H9 (cell line): ENCODE data around the gene SMPX. TPM values are rescaled to one million over a fixed set of nuclear protein-coding genes. Genes with fewer than 3 reads are reported as not detected.

Source experiments
- DNase-seq: peaks from one replicate; pipeline ENCODE4 v3.0.0-alpha.2; 2017
- H2AFZ ChIP-seq: one replicate; pipeline ENCODE4 v1.6.1; 2013; ENCODE audit warnings: mild to moderate bottlenecking, low read length, control low read depth, moderate library complexity
- H2AK5ac ChIP-seq: 2 replicates; pipeline ENCODE4 v1.6.1; 2013; ENCODE audit warnings: low read length, control low read depth, mixed read lengths; ENCODE audit not compliant: insufficient read length
- H2BK120ac ChIP-seq: one replicate; pipeline ENCODE4 v1.6.1; 2013; ENCODE audit warnings: low read depth, mild to moderate bottlenecking, low read length, control low read depth, inconsistent platforms; ENCODE audit not compliant: poor library complexity, severe bottlenecking
- H2BK12ac ChIP-seq: 2 replicates; pipeline ENCODE4 v1.6.1; 2013; ENCODE audit warnings: low read length, control low read depth, mixed read lengths, low read depth; ENCODE audit not compliant: insufficient read length
- H2BK15ac ChIP-seq: 2 replicates; pipeline ENCODE4 v1.6.1; 2013; ENCODE audit warnings: low read depth, low read length, control low read depth
- H2BK20ac ChIP-seq: one replicate; pipeline ENCODE4 v1.6.1; 2013; ENCODE audit warnings: low read depth, mild to moderate bottlenecking, low read length, control low read depth, inconsistent platforms; ENCODE audit not compliant: poor library complexity, severe bottlenecking
- H2BK5ac ChIP-seq: 2 replicates; pipeline ENCODE4 v1.6.1; 2013; ENCODE audit warnings: low read length, control low read depth, mixed read lengths; ENCODE audit not compliant: insufficient read length
- H3K14ac ChIP-seq: 2 replicates; pipeline ENCODE4 v1.6.1; 2013; ENCODE audit warnings: low read length, control low read depth; ENCODE audit not compliant: insufficient read depth
- H3K18ac ChIP-seq: 2 replicates; pipeline ENCODE4 v1.6.1; 2013; ENCODE audit warnings: low read depth, mild to moderate bottlenecking, mixed read lengths, low read length, control low read depth; ENCODE audit not compliant: insufficient read length
- H3K23ac ChIP-seq: 2 replicates; pipeline ENCODE4 v1.6.1; 2013; ENCODE audit warnings: low read length, control low read depth, mixed read lengths, low read depth; ENCODE audit not compliant: insufficient read length
- H3K23me2 ChIP-seq: 2 replicates; pipeline ENCODE4 v1.6.1; 2013; ENCODE audit warnings: low read depth, mild to moderate bottlenecking, mixed read lengths, low read length, control low read depth; ENCODE audit not compliant: insufficient read length, poor library complexity, severe bottlenecking
- H3K27ac ChIP-seq: 2 replicates; pipeline ENCODE4 v1.5.1; 2013; ENCODE audit warnings: low read length, control low read depth, mixed read lengths, low read depth; ENCODE audit not compliant: insufficient read length
- H3K27me3 ChIP-seq: 2 replicates; pipeline ENCODE4 v1.6.1; 2013; ENCODE audit warnings: low read length, control low read depth, inconsistent platforms; ENCODE audit not compliant: insufficient read depth
- H3K4ac ChIP-seq: 2 replicates; pipeline ENCODE4 v1.6.1; 2013; ENCODE audit warnings: low read depth, mild to moderate bottlenecking, control low read depth, inconsistent platforms, low read length, moderate library complexity
- H3K4me1 ChIP-seq: 2 replicates; pipeline ENCODE4 v1.6.1; 2013; ENCODE audit warnings: low read length, control low read depth, inconsistent platforms; ENCODE audit not compliant: insufficient read depth
- H3K4me2 ChIP-seq: 2 replicates; pipeline ENCODE4 v1.6.1; 2013; ENCODE audit warnings: low read length, control low read depth, mixed read lengths; ENCODE audit not compliant: insufficient read length, insufficient read depth
- H3K56ac ChIP-seq: 2 replicates; pipeline ENCODE4 v1.6.1; 2013; ENCODE audit warnings: low read depth, mild to moderate bottlenecking, mixed read lengths, low read length, control low read depth; ENCODE audit not compliant: insufficient read length
- H3K79me1 ChIP-seq: 2 replicates; pipeline ENCODE4 v1.6.1; 2013; ENCODE audit warnings: low read depth, mild to moderate bottlenecking, moderate library complexity, low read length, control low read depth, inconsistent platforms; ENCODE audit not compliant: insufficient read depth, poor library complexity, severe bottlenecking
- H3K79me2 ChIP-seq: 2 replicates; pipeline ENCODE4 v1.6.1; 2013; ENCODE audit warnings: low read length, control low read depth, inconsistent platforms; ENCODE audit not compliant: insufficient read depth
- H3K9ac ChIP-seq: 2 replicates; pipeline ENCODE4 v1.6.1; 2013; ENCODE audit warnings: low read length, control low read depth, mixed read lengths; ENCODE audit not compliant: insufficient read length; ENCODE audit errors: extremely low read depth
- H3K9me3 ChIP-seq: one replicate; pipeline ENCODE4 v1.6.1; 2013; ENCODE audit warnings: low read depth, low read length, inconsistent platforms; ENCODE audit not compliant: control insufficient read depth
- H3T11ph ChIP-seq: one replicate; pipeline ENCODE4 v1.6.1; 2013; ENCODE audit warnings: mild to moderate bottlenecking, low read length, control low read depth, inconsistent platforms
- H4K20me1 ChIP-seq: one replicate; pipeline ENCODE4 v1.6.1; 2013; ENCODE audit not compliant: control insufficient read depth, insufficient read length, insufficient read depth
- H4K5ac ChIP-seq: 2 replicates; pipeline ENCODE4 v1.6.1; 2013; ENCODE audit warnings: low read depth, mild to moderate bottlenecking, mixed read lengths, low read length, control low read depth; ENCODE audit not compliant: insufficient read length
- H4K8ac ChIP-seq: replicated peaks from 2 replicates; pipeline ENCODE4 v1.6.1; 2013; ENCODE audit warnings: low read length, control low read depth, mixed read lengths, low read depth; ENCODE audit not compliant: insufficient read length
- H4K91ac ChIP-seq: 2 replicates; pipeline ENCODE4 v1.6.1; 2013; ENCODE audit warnings: low read depth, mild to moderate bottlenecking, moderate library complexity, mixed read lengths, low read length, control low read depth; ENCODE audit not compliant: insufficient read length
- H3K27ac Mint-ChIP-seq, 3 experiments: 2 replicates in 2 of 3; 3 replicates in 1 of 3; pipeline ENCODE4 v1.8.0; 2020 to 2021; ENCODE audit warnings: mixed read lengths in 3 of 3, mild to moderate bottlenecking in 1 of 3, moderate library complexity in 1 of 3
- H3K27me3 Mint-ChIP-seq: 2 replicates; pipeline ENCODE4 v1.8.0; 2021; ENCODE audit warnings: low read depth, mild to moderate bottlenecking, moderate library complexity, mixed read lengths
- H3K36me3 Mint-ChIP-seq, 3 experiments: 2 replicates in 2 of 3; 3 replicates in 1 of 3; pipeline ENCODE4 v1.8.0; 2020 to 2021; ENCODE audit warnings: low read depth in 3 of 3, mixed read lengths in 3 of 3; ENCODE audit not compliant: insufficient read depth in 1 of 3
- H3K4me1 Mint-ChIP-seq, 2 experiments: 2 replicates each; pipeline ENCODE4 v1.8.0; 2020; ENCODE audit warnings: mixed read lengths in 2 of 2
- H3K4me3 Mint-ChIP-seq, 2 experiments: 2 replicates in 1 of 2; 3 replicates in 1 of 2; pipeline ENCODE4 v1.8.0; 2020 to 2021; ENCODE audit warnings: mild to moderate bottlenecking in 2 of 2, mixed read lengths in 2 of 2, moderate library complexity in 1 of 2
- H3K9me3 Mint-ChIP-seq, 2 experiments: 2 replicates in 1 of 2; 3 replicates in 1 of 2; pipeline ENCODE4 v1.8.0; 2020; ENCODE audit warnings: mild to moderate bottlenecking in 2 of 2, mixed read lengths in 2 of 2, moderate library complexity in 1 of 2
- WGBS: extraction: QIAGEN DNeasy Blood & Tissue Kit; methylation state at CpG from one replicate; pipeline ENCODE4 v1.1.7; 2013; ENCODE audit warnings: missing lambda C conversion rate, low lambda C conversion rate, mixed read lengths; ENCODE audit not compliant: insufficient read length; ENCODE audit errors: extremely low coverage; 5-methylcytosine and 5-hydroxymethylcytosine counted together
- total RNA-seq: library from RNA; stranded (reverse); gene quantifications from 2 replicates; pipeline ENCODE4 v1.2.1, GENCODE V29; 2021
- TF ChIP-seq, protein P1 (sequence below): fragments of 200-600 bp; sonication (generic); conservative IDR thresholded peaks from 3 replicates; pipeline ENCODE4 v1.8.0; 2021; ENCODE audit warnings: antibody characterized with exemption, mild to moderate bottlenecking

The SMPX gene
- total RNA-seq, 1 experiment from 2014 or later, result not detected

- Histone ChIP-seq H3K79me1 (no peaks in the 10 kb centered on the region), H3K14ac (no peak overlapping the region), H2BK15ac (no peak overlapping the region), H3K4me1 (no peaks in the 10 kb centered on the region), H3K9me3 (peaks cover 7% of the 10 kb centered on the region), H2BK20ac (no peak overlapping the region), H4K8ac (no peak overlapping the region), H4K20me1 (no peaks in the 10 kb centered on the region), H3K4me2 (no peak overlapping the region), H3T11ph (no peak overlapping the region), H3K18ac (no peak overlapping the region), H3K23me2 (no peaks in the 10 kb centered on the region), H3K79me2 (no peaks in the 10 kb centered on the region), H3K27ac (no peak overlapping the region), H4K5ac (no peak overlapping the region), H3K27me3 (no peaks in the 10 kb centered on the region), H3K4ac (no peak overlapping the region), H4K91ac (no peak overlapping the region), H2BK12ac (no peak overlapping the region), H3K9ac (no peak overlapping the region), H2BK5ac (no peak overlapping the region), H2AK5ac (no peak overlapping the region), H2AFZ (no peak overlapping the region), H3K23ac (no peak overlapping the region), H3K56ac (no peak overlapping the region), H2BK120ac (no peak overlapping the region)
- Mint-ChIP-seq H3K36me3 (peaks cover 2 to 9% (median 2%) of the 10 kb centered on the region in 3 experiments; a peak in 4 of 7 replicates), H3K27ac (no peak overlapping the region), H3K4me1 (peaks cover 2 to 6% of the 10 kb centered on the region in 2 experiments; a peak in 3 of 4 replicates), H3K9me3 (peaks cover 10 to 50% of the 10 kb centered on the region in 2 experiments; a peak in 4 of 5 replicates), H3K4me3 (no peak overlapping the region), H3K27me3 (no peaks in the 10 kb centered on the region; the same call in 1 of the 2 replicates)
- no peak for DNase-seq
- no CpG with 5 or more reads among the region's 2 CpGs for WGBS
- TF ChIP-seq, protein P1, sequence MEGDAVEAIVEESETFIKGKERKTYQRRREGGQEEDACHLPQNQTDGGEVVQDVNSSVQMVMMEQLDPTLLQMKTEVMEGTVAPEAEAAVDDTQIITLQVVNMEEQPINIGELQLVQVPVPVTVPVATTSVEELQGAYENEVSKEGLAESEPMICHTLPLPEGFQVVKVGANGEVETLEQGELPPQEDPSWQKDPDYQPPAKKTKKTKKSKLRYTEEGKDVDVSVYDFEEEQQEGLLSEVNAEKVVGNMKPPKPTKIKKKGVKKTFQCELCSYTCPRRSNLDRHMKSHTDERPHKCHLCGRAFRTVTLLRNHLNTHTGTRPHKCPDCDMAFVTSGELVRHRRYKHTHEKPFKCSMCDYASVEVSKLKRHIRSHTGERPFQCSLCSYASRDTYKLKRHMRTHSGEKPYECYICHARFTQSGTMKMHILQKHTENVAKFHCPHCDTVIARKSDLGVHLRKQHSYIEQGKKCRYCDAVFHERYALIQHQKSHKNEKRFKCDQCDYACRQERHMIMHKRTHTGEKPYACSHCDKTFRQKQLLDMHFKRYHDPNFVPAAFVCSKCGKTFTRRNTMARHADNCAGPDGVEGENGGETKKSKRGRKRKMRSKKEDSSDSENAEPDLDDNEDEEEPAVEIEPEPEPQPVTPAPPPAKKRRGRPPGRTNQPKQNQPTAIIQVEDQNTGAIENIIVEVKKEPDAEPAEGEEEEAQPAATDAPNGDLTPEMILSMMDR, result no peak
Observed at GRCh38 chrX:21715825-21716224, 42.1 kb downstream of the SMPX start.
